ENCODE measurements around the gene SH3GL1.

The SH3GL1 gene

GRCh38 chr19:4362101-4362828, 38.1 kb downstream of the SH3GL1 start:
- Histone ChIP-seq H3K36me3 (peaks cover 86% of the 10 kb centered on the region), H3K4me3 (ENCODE audit: low read depth, low read length) (no peak overlapping the region), H3K27ac (no peak overlapping the region), H3K27me3 (ENCODE audit: insufficient read depth, low read depth, severe bottlenecking) (no peaks in the 10 kb centered on the region), H3K9me3 (ENCODE audit: severe bottlenecking) (no peaks in the 10 kb centered on the region)
- no peak for TF ChIP-seq CTCF (IDR thresholded peaks at IDR 0.05; ENCODE audit: low read depth, low read length)
- no peak for DNase-seq

GRCh38 chr19:4361152-4362046, 38.9 kb downstream of the SH3GL1 start:
- no peak for TF ChIP-seq CTCF (IDR thresholded peaks at IDR 0.05; ENCODE audit: low read depth, low read length)
- Histone ChIP-seq H3K9me3 (ENCODE audit: severe bottlenecking) (no peaks in the 10 kb centered on the region), H3K4me3 (ENCODE audit: low read depth, low read length) (no peak overlapping the region), H3K27me3 (ENCODE audit: insufficient read depth, low read depth, severe bottlenecking) (no peaks in the 10 kb centered on the region), H3K36me3 (peaks cover 86% of the 10 kb centered on the region), H3K27ac (peak overlapping the region; percentile 61)
- DNase-seq, result no peak

GRCh38 chr19:4360641-4361151, 39.7 kb downstream of the SH3GL1 start:
- no peak overlapping the region for H3K4me3 ChIP-seq (ENCODE audit: low read depth, low read length)
- peak; percentile 27 for TF ChIP-seq CTCF (IDR thresholded peaks at IDR 0.05; ENCODE audit: low read depth, low read length)
- H3K27ac ChIP-seq, result peak overlapping the region; percentile 61
- peaks cover 86% of the 10 kb centered on the region for H3K36me3 ChIP-seq
- H3K9me3 ChIP-seq (ENCODE audit: severe bottlenecking), result no peaks in the 10 kb centered on the region
- no peaks in the 10 kb centered on the region for H3K27me3 ChIP-seq (ENCODE audit: insufficient read depth, low read depth, severe bottlenecking)
- DNase-seq, result peak; percentile 54

- Histone ChIP-seq H3K9me3 (ENCODE audit: severe bottlenecking) (no peaks in the 10 kb centered on the region), H3K27ac (peak overlapping the region; percentile 61), H3K4me3 (ENCODE audit: low read depth, low read length) (no peak overlapping the region), H3K36me3 (peaks cover 81% of the 10 kb centered on the region), H3K27me3 (ENCODE audit: insufficient read depth, low read depth, severe bottlenecking) (no peaks in the 10 kb centered on the region)
- TF ChIP-seq CTCF (IDR thresholded peaks at IDR 0.05; ENCODE audit: low read depth, low read length), result no peak
- DNase-seq, result no peak
These were observed 40.2 kb downstream of the SH3GL1 start for GRCh38 chr19:4360081-4360569.

GRCh38 chr19:4359627-4360000, 40.7 kb downstream of the SH3GL1 start:
- Histone ChIP-seq H3K27me3 (ENCODE audit: insufficient read depth, low read depth, severe bottlenecking) (no peaks in the 10 kb centered on the region), H3K27ac (no peak overlapping the region), H3K4me3 (ENCODE audit: low read depth, low read length) (no peak overlapping the region), H3K9me3 (ENCODE audit: severe bottlenecking) (no peaks in the 10 kb centered on the region), H3K36me3 (peaks cover 80% of the 10 kb centered on the region)
- TF ChIP-seq CTCF (IDR thresholded peaks at IDR 0.05; ENCODE audit: low read depth, low read length), result no peak
- no peak for DNase-seq
